Keratinocyte (primary cell): ENCODE measurements around the gene CDY2B. TPM values are rescaled to one million over a fixed set of nuclear protein-coding genes. Genes with fewer than 3 reads are reported as not detected.
"Not testable (repeated sequence)": the region's sequence is repeated elsewhere in the genome, so short reads cannot be mapped to it uniquely, and the experiment has no call there.

Experiments
- DNase-seq: peaks from one replicate; pipeline ENCODE4 v3.0.0-alpha.2; 2011; ENCODE audit warnings: low read depth, missing footprints, low spot score
- FAIRE-seq: peaks from 2 replicates; lab custom pipeline; 2011; peaks lifted over from hg19 to GRCh38; lab: Jason Lieb, UNC
- H2AFZ ChIP-seq: 2 replicates; pipeline ENCODE4 v1.6.0; 2012; ENCODE audit warnings: low read length, control low read depth, inconsistent platforms; ENCODE audit not compliant: control insufficient read depth
- H3K27ac ChIP-seq: 2 replicates; pipeline ENCODE4 v1.5.1; 2011; ENCODE audit warnings: low read length; ENCODE audit not compliant: control insufficient read depth, insufficient read depth
- H3K27me3 ChIP-seq: 3 replicates; pipeline ENCODE4 v1.6.0; 2011; ENCODE audit warnings: low read length; ENCODE audit not compliant: control insufficient read depth, insufficient read depth; ENCODE audit errors: extremely low read depth
- H3K36me3 ChIP-seq, 2 experiments: 2 replicates in 1 of 2; 3 replicates in 1 of 2; pipeline ENCODE4 v1.5.1; 2011; ENCODE audit warnings: low read length in 2 of 2, mild to moderate bottlenecking in 1 of 2; ENCODE audit not compliant: control insufficient read depth in 2 of 2, insufficient read depth in 2 of 2; ENCODE audit errors: extremely low read depth in 1 of 2
- H3K4me1 ChIP-seq: 3 replicates; pipeline ENCODE4 v1.5.1; 2011; ENCODE audit warnings: low read length; ENCODE audit not compliant: control insufficient read depth, insufficient read depth; ENCODE audit errors: extremely low read depth
- H3K4me2 ChIP-seq: 3 replicates; pipeline ENCODE4 v1.6.0; 2011; ENCODE audit warnings: low read depth, low read length; ENCODE audit not compliant: control insufficient read depth, insufficient read depth; ENCODE audit errors: extremely low read depth
- H3K4me3 ChIP-seq, 3 experiments: fragments of 200-600 bp in 1 of 3; sonication (generic) in 1 of 3; 2 replicates in 2 of 3; 3 replicates in 1 of 3; pipeline ENCODE4 v1.5.1; 2011 to 2016; ENCODE audit warnings: low read length in 3 of 3, mild to moderate bottlenecking in 3 of 3, control low read depth in 2 of 3, inconsistent platforms in 1 of 3, low read depth in 1 of 3, mixed read lengths in 1 of 3, mixed run types in 1 of 3, moderate library complexity in 1 of 3; ENCODE audit not compliant: control insufficient read depth in 2 of 3, insufficient read depth in 2 of 3; ENCODE audit errors: extremely low read depth in 1 of 3
- H3K79me2 ChIP-seq: 2 replicates; pipeline ENCODE4 v1.6.0; 2012; ENCODE audit warnings: low read length; ENCODE audit not compliant: control insufficient read depth, insufficient read depth
- H3K9ac ChIP-seq: 3 replicates; pipeline ENCODE4 v1.6.0; 2011; ENCODE audit warnings: low read length; ENCODE audit not compliant: control insufficient read depth, insufficient read depth; ENCODE audit errors: extremely low read depth
- H3K9me1 ChIP-seq: 3 replicates; pipeline ENCODE4 v1.6.0; 2011; ENCODE audit warnings: low read length; ENCODE audit not compliant: control insufficient read depth, insufficient read depth; ENCODE audit errors: extremely low read depth
- H3K9me3 ChIP-seq: 2 replicates; pipeline ENCODE4 v1.5.1; 2012; ENCODE audit warnings: low read depth, low read length; ENCODE audit not compliant: control insufficient read depth
- H4K20me1 ChIP-seq: 3 replicates; pipeline ENCODE4 v1.6.0; 2011; ENCODE audit warnings: low read length; ENCODE audit not compliant: control insufficient read depth, insufficient read depth; ENCODE audit errors: extremely low read depth
- dilution Hi-C: fragments of 300-500 bp; cut with MboI; formaldehyde crosslinking; loops from one replicate; pipeline ENCODE4 v1.7.0; 2020; ENCODE audit warnings: low sequenced_read_pairs; ENCODE audit not compliant: extremely low pct_ligation_motif_present
- polyA plus RNA-seq, 5 experiments: library from polyadenylated mRNA; depleted of rRNA in 3 of 5; stranded (reverse) in 3 of 5; stranded (forward) in 1 of 5; unstranded in 1 of 5; fragments of >200 nt; gene quantifications; 1 replicate in 1 of 5; 2 replicates in 3 of 5; 3 replicates in 1 of 5; pipeline versions ENCODE4 v1.2.1 to v1.2.3, GENCODE V29; 2011 to 2012; ENCODE audit warnings: missing spikeins in 2 of 5, low read depth in 1 of 5, low replicate concordance in 1 of 5

CDY2B gene
- polyA plus RNA-seq, 1 donor (not counting 4 experiments of a cell fraction or from before 2014, with no cell fraction given): not detected

- H3K36me3 ChIP-seq, H3K4me3 ChIP-seq, H3K27me3 ChIP-seq, H4K20me1 ChIP-seq, H3K9ac ChIP-seq, H3K4me2 ChIP-seq, H3K79me2 ChIP-seq, H3K9me3 ChIP-seq, H2AFZ ChIP-seq, FAIRE-seq, DNase-seq, H3K4me1 ChIP-seq, H3K9me1 ChIP-seq, H3K27ac ChIP-seq, dilution Hi-C loops: not testable (repeated sequence)
Measured at GRCh38 chrY:17875401-17875800, 4.6 kb downstream of the CDY2B start.

GRCh38 chrY:17871194-17871903 lies 8.7 kb downstream of the CDY2B start:
- H3K4me2 ChIP-seq, H3K27ac ChIP-seq, H3K4me3 ChIP-seq, H3K79me2 ChIP-seq, H3K4me1 ChIP-seq, dilution Hi-C loops, H4K20me1 ChIP-seq, DNase-seq, H3K9ac ChIP-seq, H3K36me3 ChIP-seq, H2AFZ ChIP-seq, H3K9me3 ChIP-seq, H3K27me3 ChIP-seq, FAIRE-seq, H3K9me1 ChIP-seq: not testable (repeated sequence)

DNA sequence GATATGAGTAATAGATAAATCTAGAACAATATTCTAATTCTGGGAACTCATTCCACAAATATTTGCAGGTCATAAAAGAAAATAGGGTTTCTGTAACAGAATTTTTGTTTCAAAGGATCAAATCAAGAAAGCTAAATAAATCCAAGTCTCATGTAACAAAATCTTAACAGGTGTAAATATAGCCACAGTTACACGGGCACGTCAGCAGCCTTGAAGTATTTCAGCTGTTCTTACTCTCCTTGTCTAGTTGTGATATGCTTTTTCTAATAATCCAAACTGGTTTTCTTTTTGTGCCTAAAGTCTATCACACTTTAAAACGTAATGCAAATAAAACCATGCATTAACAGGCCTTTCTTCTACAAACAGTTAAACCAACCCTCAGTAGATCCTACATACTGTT lies 9.3 kb downstream of the CDY2B start:
- dilution Hi-C loops, DNase-seq, H3K4me3 ChIP-seq, H3K36me3 ChIP-seq, H3K9me3 ChIP-seq, H3K9me1 ChIP-seq, H4K20me1 ChIP-seq, H2AFZ ChIP-seq, FAIRE-seq, H3K79me2 ChIP-seq, H3K9ac ChIP-seq, H3K4me2 ChIP-seq, H3K4me1 ChIP-seq, H3K27me3 ChIP-seq, H3K27ac ChIP-seq: not testable (repeated sequence)

- FAIRE-seq, H3K9me1 ChIP-seq, H3K4me3 ChIP-seq, H2AFZ ChIP-seq, H3K79me2 ChIP-seq, H3K27me3 ChIP-seq, H3K4me1 ChIP-seq, H3K36me3 ChIP-seq, H3K4me2 ChIP-seq, dilution Hi-C loops, H3K9me3 ChIP-seq, H3K27ac ChIP-seq, DNase-seq, H3K9ac ChIP-seq, H4K20me1 ChIP-seq: not testable (repeated sequence)
Measured at GRCh38 chrY:17867850-17868249, 12.2 kb downstream of the CDY2B start.

DNA sequence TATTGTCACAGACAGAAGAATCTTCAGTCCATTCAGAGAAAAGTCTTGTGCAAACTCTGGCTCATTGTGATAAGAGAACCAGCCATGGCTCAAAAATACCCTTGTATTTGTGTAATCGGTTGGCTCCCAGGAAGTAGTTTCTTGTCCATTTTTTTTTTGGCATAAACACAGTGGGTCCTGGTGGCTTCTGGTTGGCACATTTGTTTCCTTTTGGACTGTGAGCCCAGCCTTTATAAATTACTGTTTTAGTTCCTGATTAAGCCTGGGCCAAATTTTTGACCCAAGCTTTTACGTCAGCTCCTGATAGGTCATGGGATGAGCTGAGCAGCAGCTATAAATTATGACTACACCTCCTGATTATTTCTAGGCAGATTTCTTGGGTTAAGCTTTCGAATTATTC lies 19.4 kb downstream of the CDY2B start:
- H3K79me2 ChIP-seq, H3K4me3 ChIP-seq, H2AFZ ChIP-seq, H3K9me3 ChIP-seq, H3K4me1 ChIP-seq, DNase-seq, H3K4me2 ChIP-seq, H3K36me3 ChIP-seq, H4K20me1 ChIP-seq, dilution Hi-C loops, H3K27ac ChIP-seq, H3K9me1 ChIP-seq, H3K9ac ChIP-seq, H3K27me3 ChIP-seq, FAIRE-seq: not testable (repeated sequence)
